Measurements from ENCODE around the gene KHDC4. TPM values are rescaled to one million over a fixed set of nuclear protein-coding genes. Genes with fewer than 3 reads are reported as not detected.

KHDC4 gene
- total and polyA plus RNA-seq, 2 of the 13 experiments (the other 11 are each of a cell fraction or from before 2014, with no cell fraction given), result 33.5 to 92.0 TPM

DNA sequence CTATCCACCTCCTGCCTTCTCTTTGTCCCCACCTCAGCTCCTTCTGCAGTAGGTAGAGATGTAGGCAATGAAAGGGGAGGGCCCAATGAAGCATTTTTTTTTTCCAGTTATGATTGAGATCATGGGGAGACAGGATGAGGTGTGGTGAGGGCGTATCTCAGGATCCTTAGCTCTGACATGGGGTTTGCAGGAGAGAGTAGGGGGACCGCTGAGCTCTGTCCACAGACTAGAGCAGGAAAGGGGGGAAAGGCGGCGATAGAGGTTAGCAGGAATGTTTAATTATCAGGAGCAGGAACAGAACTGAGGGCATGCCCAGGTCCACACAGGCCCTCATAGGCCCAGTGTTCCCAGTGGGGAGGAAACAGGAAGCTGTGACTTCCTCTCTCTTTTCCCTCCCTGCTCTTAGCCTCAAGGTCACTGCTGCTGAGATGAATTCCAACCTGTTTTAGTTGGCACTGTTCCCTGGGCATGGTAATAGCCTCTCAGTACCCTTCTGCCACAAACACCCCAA, 6.3 kb upstream of the KHDC4 start (continued):
- TF ChIP-seq, protein P1, sequence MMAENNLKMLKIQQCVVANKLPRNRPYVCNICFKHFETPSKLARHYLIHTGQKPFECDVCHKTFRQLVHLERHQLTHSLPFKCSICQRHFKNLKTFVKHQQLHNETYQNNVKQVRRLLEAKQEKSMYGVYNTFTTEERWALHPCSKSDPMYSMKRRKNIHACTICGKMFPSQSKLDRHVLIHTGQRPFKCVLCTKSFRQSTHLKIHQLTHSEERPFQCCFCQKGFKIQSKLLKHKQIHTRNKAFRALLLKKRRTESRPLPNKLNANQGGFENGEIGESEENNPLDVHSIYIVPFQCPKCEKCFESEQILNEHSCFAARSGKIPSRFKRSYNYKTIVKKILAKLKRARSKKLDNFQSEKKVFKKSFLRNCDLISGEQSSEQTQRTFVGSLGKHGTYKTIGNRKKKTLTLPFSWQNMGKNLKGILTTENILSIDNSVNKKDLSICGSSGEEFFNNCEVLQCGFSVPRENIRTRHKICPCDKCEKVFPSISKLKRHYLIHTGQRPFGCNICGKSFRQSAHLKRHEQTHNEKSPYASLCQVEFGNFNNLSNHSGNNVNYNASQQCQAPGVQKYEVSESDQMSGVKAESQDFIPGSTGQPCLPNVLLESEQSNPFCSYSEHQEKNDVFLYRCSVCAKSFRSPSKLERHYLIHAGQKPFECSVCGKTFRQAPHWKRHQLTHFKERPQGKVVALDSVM (CRISPR knock-in tag; IDR thresholded peaks at IDR 0.05), result no peak
- TF ChIP-seq ZNF136 (CRISPR knock-in tag; IDR thresholded peaks at IDR 0.05; ENCODE audit: low read depth), result no peak
- TF ChIP-seq, protein P2, sequence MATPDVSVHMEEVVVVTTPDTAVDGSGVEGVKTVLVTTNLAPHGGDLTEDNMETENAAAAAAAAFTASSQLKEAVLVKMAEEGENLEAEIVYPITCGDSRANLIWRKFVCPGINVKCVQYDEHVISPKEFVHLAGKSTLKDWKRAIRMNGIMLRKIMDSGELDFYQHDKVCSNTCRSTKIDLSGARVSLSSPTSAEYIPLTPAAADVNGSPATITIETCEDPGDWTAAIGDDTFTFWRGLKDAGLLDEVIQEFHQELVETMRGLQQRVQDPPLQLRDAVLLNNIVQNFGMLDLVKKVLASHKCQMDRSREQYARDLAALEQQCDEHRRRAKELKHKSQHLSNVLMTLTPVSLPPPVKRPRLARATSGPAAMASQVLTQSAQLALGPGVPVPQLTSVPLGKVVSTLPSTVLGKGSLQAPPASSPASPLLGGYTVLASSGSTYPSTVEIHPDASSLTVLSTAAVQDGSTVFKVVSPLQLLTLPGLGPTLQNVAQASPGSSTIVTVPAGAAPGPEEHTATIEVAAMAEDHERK (CRISPR knock-in tag; IDR thresholded peaks at IDR 0.05; ENCODE audit: low read depth), result no peak
- TF ChIP-seq, protein P3, sequence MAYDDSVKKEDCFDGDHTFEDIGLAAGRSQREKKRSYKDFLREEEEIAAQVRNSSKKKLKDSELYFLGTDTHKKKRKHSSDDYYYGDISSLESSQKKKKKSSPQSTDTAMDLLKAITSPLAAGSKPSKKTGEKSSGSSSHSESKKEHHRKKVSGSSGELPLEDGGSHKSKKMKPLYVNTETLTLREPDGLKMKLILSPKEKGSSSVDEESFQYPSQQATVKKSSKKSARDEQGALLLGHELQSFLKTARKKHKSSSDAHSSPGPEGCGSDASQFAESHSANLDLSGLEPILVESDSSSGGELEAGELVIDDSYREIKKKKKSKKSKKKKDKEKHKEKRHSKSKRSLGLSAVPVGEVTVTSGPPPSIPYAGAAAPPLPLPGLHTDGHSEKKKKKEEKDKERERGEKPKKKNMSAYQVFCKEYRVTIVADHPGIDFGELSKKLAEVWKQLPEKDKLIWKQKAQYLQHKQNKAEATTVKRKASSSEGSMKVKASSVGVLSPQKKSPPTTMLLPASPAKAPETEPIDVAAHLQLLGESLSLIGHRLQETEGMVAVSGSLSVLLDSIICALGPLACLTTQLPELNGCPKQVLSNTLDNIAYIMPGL (CRISPR knock-in tag; IDR thresholded peaks at IDR 0.05; ENCODE audit: borderline replicate concordance in 1 of 2, low read depth in 1 of 2), result no peak
- TF ChIP-seq, protein P4, sequence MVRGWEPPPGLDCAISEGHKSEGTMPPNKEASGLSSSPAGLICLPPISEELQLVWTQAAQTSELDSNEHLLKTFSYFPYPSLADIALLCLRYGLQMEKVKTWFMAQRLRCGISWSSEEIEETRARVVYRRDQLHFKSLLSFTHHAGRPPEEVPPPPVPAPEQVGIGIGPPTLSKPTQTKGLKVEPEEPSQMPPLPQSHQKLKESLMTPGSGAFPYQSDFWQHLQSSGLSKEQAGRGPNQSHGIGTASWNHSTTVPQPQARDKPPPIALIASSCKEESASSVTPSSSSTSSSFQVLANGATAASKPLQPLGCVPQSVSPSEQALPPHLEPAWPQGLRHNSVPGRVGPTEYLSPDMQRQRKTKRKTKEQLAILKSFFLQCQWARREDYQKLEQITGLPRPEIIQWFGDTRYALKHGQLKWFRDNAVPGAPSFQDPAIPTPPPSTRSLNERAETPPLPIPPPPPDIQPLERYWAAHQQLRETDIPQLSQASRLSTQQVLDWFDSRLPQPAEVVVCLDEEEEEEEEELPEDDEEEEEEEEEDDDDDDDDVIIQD (CRISPR knock-in tag; IDR thresholded peaks at IDR 0.05; ENCODE audit: low read depth), result peak; percentile 40; the same call in 1 of the 2 replicates
- TF ChIP-seq ZMYM3 (CRISPR knock-in tag; IDR thresholded peaks at IDR 0.05), result no peak; the same call in 1 of the 2 replicates
- TF ChIP-seq ZNF205 (CRISPR knock-in tag; IDR thresholded peaks at IDR 0.05), result no peak
- no peak for TF ChIP-seq ZNF780A (CRISPR knock-in tag; IDR thresholded peaks at IDR 0.05)
- TF ChIP-seq MYNN (CRISPR knock-in tag; IDR thresholded peaks at IDR 0.05; ENCODE audit: low read depth), result no peak
- TF ChIP-seq, protein P5, sequence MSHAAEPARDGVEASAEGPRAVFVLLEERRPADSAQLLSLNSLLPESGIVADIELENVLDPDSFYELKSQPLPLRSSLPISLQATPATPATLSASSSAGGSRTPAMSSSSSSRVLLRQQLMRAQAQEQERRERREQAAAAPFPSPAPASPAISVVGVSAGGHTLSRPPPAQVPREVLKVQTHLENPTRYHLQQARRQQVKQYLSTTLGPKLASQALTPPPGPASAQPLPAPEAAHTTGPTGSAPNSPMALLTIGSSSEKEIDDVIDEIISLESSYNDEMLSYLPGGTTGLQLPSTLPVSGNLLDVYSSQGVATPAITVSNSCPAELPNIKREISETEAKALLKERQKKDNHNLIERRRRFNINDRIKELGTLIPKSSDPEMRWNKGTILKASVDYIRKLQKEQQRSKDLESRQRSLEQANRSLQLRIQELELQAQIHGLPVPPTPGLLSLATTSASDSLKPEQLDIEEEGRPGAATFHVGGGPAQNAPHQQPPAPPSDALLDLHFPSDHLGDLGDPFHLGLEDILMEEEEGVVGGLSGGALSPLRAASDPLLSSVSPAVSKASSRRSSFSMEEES (CRISPR knock-in tag; IDR thresholded peaks at IDR 0.05), result peak; percentile 16; the same call in 1 of the 2 replicates
- TF ChIP-seq HOXA9 (CRISPR knock-in tag; IDR thresholded peaks at IDR 0.05; ENCODE audit: borderline replicate concordance), result no peak
- TF ChIP-seq, protein P6, sequence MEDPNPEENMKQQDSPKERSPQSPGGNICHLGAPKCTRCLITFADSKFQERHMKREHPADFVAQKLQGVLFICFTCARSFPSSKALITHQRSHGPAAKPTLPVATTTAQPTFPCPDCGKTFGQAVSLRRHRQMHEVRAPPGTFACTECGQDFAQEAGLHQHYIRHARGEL (CRISPR knock-in tag; IDR thresholded peaks at IDR 0.05), result no peak
- no peak for TF ChIP-seq JARID2 (CRISPR knock-in tag; IDR thresholded peaks at IDR 0.05; ENCODE audit: insufficient replicate concordance)
- no peak for TF ChIP-seq PRPF4 (IDR thresholded peaks at IDR 0.05; ENCODE audit: low read depth, low read length, poor library complexity, severe bottlenecking)
- TF ChIP-seq ZNF605 (CRISPR knock-in tag; IDR thresholded peaks at IDR 0.05), result no peak; the same call in none of the 2 replicates
- no peak for TF ChIP-seq ZNF616 (CRISPR knock-in tag; IDR thresholded peaks at IDR 0.05; ENCODE audit: low read depth)
- TF ChIP-seq ZNF670 (CRISPR knock-in tag; IDR thresholded peaks at IDR 0.05; ENCODE audit: borderline replicate concordance), result peak; percentile 66; the same call in 1 of the 2 replicates
- no peak for TF ChIP-seq RBM22 (optimal IDR thresholded peaks at IDR 0.05; ENCODE audit: low read length)
- 0 out of 2 replicates have a peak, but pooled peaks have one; percentile 22 for TF ChIP-seq MEIS2 (CRISPR knock-in tag; IDR thresholded peaks at IDR 0.05)
- TF ChIP-seq FOXC1 (CRISPR knock-in tag; IDR thresholded peaks at IDR 0.05; ENCODE audit: borderline replicate concordance), result no peak
- TF ChIP-seq SIX4 (CRISPR knock-in tag; IDR thresholded peaks at IDR 0.05), result peak; percentile 14; the same call in 1 of the 2 replicates
